Ascending aorta (tissue), 2 donors: ENCODE data around the gene ZFP69. TPM values are rescaled to one million over a fixed set of nuclear protein-coding genes. Genes with fewer than 3 reads are reported as not detected.

Experiments used
- DNase-seq, 2 donors: peaks; one replicate each; pipeline ENCODE4 v3.0.0-alpha.2; 2019; ENCODE audit warnings: low spot score in 2 of 2
- H3K27ac ChIP-seq, 2 donors: fragments of 200-600 bp; sonication (generic); one replicate each; pipeline ENCODE4 v1.5.1; 2016 to 2017; ENCODE audit warnings: mild to moderate bottlenecking in 1 of 2
- H3K27me3 ChIP-seq: fragments of 200-600 bp; sonication (generic); one replicate; pipeline ENCODE4 v1.5.1; 2017
- H3K36me3 ChIP-seq, 2 donors: fragments of 200-600 bp; sonication (generic); one replicate each; pipeline ENCODE4 v1.5.1; 2016
- H3K4me1 ChIP-seq, 2 donors: fragments of 200-600 bp; sonication (generic); one replicate each; pipeline ENCODE4 v1.5.1; 2016 to 2017; ENCODE audit warnings: mild to moderate bottlenecking in 1 of 2
- H3K4me3 ChIP-seq, 2 donors: fragments of 200-600 bp; sonication (generic); one replicate each; pipeline ENCODE4 v1.5.1; 2016 to 2017; ENCODE audit warnings: mild to moderate bottlenecking in 1 of 2
- H3K9me3 ChIP-seq, 2 donors: fragments of 200-600 bp; sonication (generic); one replicate each; pipeline ENCODE4 v1.5.1; 2016
- CTCF ChIP-seq, 3 experiments: fragments of 200-600 bp in 2 of 3; fragments of 450-650 bp in 1 of 3; sonication (generic) in 2 of 3; IDR thresholded peaks; one replicate each; pipeline ENCODE4 v1.5.1; 2016 to 2019; ENCODE audit warnings: antibody characterized with exemption in 3 of 3, mild to moderate bottlenecking in 1 of 3, moderate library complexity in 1 of 3
- intact Hi-C: fragments of 100-400 bp; cut with DNase I; formaldehyde crosslinking; loops from one replicate; pipeline ENCODE4 v1.15.1; 2023
- total RNA-seq: library from RNA; depleted of rRNA; stranded (reverse); fragments of >200 nt; gene quantifications from one replicate; pipeline ENCODE4 v1.1.0, GENCODE V29; 2016

ZFP69 gene
- total RNA-seq, 1 donor from 2014 or later = 2.8 TPM

GRCh38 chr1:40454873-40455272 lies 22.2 kb upstream of the ZFP69 start:
- H3K9me3 ChIP-seq = peaks cover 18 to 42% of the 10 kb centered on the region in 2 donors
- no peak overlapping the region for H3K27ac ChIP-seq
- peaks cover 7 to 35% of the 10 kb centered on the region in 2 donors for H3K36me3 ChIP-seq
- TF ChIP-seq CTCF (IDR thresholded peaks at IDR 0.05) = no peak
- no peak for DNase-seq
- peaks cover 0 to 3% of the 10 kb centered on the region in 2 donors for H3K4me1 ChIP-seq
- no peak overlapping the region for H3K4me3 ChIP-seq
- H3K27me3 ChIP-seq = no peaks in the 10 kb centered on the region
- intact Hi-C loops = no loop called here

- no peak overlapping the region for H3K27ac ChIP-seq
- intact Hi-C loops = no loop called here
- DNase-seq = no peak
- peaks cover 89 to 100% of the 10 kb centered on the region in 2 donors for H3K9me3 ChIP-seq
- H3K27me3 ChIP-seq = no peaks in the 10 kb centered on the region
- H3K4me3 ChIP-seq = no peak overlapping the region
- no peaks in the 10 kb centered on the region for H3K4me1 ChIP-seq
- no peak for TF ChIP-seq CTCF (IDR thresholded peaks at IDR 0.05)
- H3K36me3 ChIP-seq = peaks cover 9 to 37% of the 10 kb centered on the region in 2 donors
Observed at GRCh38 chr1:40462956-40463590, 14.0 kb upstream of the ZFP69 start.

GRCh38 chr1:40469327-40469726 lies 7.8 kb upstream of the ZFP69 start:
- no peak for TF ChIP-seq CTCF (IDR thresholded peaks at IDR 0.05)
- H3K9me3 ChIP-seq = peaks cover 52 to 77% of the 10 kb centered on the region in 2 donors
- intact Hi-C loops = no loop called here

GRCh38 chr1:40475268-40475667 lies 1.8 kb upstream of the ZFP69 start:
- no peak for TF ChIP-seq CTCF (IDR thresholded peaks at IDR 0.05)
- intact Hi-C loops = no loop called here
- no peaks in the 10 kb centered on the region for H3K27me3 ChIP-seq
- H3K9me3 ChIP-seq = peaks cover under 1 to 32% of the 10 kb centered on the region in 2 donors
- H3K27ac ChIP-seq = no peak overlapping the region
- H3K36me3 ChIP-seq = no peaks in the 10 kb centered on the region
- DNase-seq = no peak
- peaks cover 0 to 4% of the 10 kb centered on the region in 2 donors for H3K4me1 ChIP-seq
- H3K4me3 ChIP-seq = no peak overlapping the region

More at GRCh38 chr1:40469327-40469726, 7.8 kb upstream of the ZFP69 start:
- Histone ChIP-seq H3K27me3 (no peaks in the 10 kb centered on the region), H3K4me1 (no peaks in the 10 kb centered on the region), H3K4me3 (no peak overlapping the region), H3K27ac (no peak overlapping the region), H3K36me3 (no peaks in the 10 kb centered on the region)
- DNase-seq = no peak

- H3K9me3 ChIP-seq = peaks cover 0 to 21% of the 10 kb centered on the region in 2 donors
- no peaks in the 10 kb centered on the region for H3K27me3 ChIP-seq
- no peak for DNase-seq
- peak overlapping the region; percentile 68 to 77 for H3K27ac ChIP-seq
- peak overlapping the region; percentile 93 to 99 for H3K4me3 ChIP-seq
- H3K4me1 ChIP-seq = peaks cover 0 to 4% of the 10 kb centered on the region in 2 donors
- peaks cover 9 to 15% of the 10 kb centered on the region in 2 donors for H3K36me3 ChIP-seq
- intact Hi-C loops = loop anchor here (1.0 kb wide), 2 partner anchors 27 to 54 kb away; partner anchors contain the start of genes ZFP69B and ZNF684
- no peak for TF ChIP-seq CTCF (IDR thresholded peaks at IDR 0.05)
Observed at GRCh38 chr1:40477678-40478053, 576 bp downstream of the ZFP69 start.
